ENCODE data around the gene NEB. TPM values are rescaled to one million over a fixed set of nuclear protein-coding genes. Genes with fewer than 3 reads are reported as not detected.

The NEB gene
- total RNA-seq: 1 to 10 TPM; 2.0 to 2.8 (median 2.6) TPM

DNA sequence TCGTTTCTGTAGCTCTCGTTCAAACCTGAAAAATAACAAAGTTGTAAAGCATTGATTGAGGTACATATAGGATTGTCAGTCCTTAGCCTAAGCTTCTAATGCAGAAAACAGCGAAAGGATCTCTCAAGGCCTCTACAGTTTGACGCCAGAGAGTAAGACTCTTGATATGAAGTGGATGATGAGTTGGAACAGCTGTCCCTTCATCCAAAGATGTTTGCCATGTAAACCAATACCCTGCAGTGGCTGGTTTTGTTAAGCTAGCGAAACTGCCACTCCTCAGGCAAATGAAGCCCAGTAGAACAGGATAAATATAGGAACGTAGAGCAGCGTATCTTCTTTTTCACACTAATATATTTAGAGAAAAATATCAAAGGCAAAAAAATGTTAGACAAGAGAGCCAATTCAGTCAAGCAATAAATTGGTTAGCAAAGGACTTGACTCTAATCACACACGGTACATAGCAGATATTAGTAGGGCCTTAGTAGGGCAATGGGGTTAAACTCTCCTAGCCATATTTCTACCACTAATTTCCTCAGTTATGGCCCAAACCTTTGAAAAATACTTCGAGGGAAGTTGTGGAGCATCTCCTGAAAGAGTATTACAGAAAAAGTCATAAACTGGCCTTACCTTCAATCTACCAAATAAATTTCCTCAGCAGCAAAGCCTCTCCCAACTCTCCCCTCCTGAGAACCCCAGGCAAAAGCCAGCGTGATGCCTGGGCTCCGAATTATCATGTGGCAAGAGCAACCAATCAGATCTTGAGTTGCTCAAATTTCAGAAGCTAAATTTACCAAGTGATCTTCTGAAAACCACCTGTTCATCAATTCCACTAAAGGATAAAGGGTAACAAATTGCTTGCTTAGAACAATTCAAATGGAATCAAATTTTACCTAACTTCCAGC, at the start of gene NEB:
Gene NEB, minus strand, starts transcription at position 706 of the 902 bp plus-strand sequence. CDS start 1,320 bp downstream, outside the sequence.
- no peak for TF ChIP-seq POLR2AphosphoS5 (IDR thresholded peaks at IDR 0.05)
- TF ChIP-seq, protein P1, sequence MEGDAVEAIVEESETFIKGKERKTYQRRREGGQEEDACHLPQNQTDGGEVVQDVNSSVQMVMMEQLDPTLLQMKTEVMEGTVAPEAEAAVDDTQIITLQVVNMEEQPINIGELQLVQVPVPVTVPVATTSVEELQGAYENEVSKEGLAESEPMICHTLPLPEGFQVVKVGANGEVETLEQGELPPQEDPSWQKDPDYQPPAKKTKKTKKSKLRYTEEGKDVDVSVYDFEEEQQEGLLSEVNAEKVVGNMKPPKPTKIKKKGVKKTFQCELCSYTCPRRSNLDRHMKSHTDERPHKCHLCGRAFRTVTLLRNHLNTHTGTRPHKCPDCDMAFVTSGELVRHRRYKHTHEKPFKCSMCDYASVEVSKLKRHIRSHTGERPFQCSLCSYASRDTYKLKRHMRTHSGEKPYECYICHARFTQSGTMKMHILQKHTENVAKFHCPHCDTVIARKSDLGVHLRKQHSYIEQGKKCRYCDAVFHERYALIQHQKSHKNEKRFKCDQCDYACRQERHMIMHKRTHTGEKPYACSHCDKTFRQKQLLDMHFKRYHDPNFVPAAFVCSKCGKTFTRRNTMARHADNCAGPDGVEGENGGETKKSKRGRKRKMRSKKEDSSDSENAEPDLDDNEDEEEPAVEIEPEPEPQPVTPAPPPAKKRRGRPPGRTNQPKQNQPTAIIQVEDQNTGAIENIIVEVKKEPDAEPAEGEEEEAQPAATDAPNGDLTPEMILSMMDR (IDR thresholded peaks at IDR 0.05): no peak
- no peak for TF ChIP-seq POLR2A (IDR thresholded peaks at IDR 0.05)
- peaks cover 0 to 1% of the 10 kb centered on the region in 2 donors for H3K9me3 ChIP-seq
- no peak for DNase-seq (ENCODE audit: low spot score in 2 of 2)
- intact Hi-C loops (cut with DNase I; ENCODE audit: low total_unique reads): no loop called here
- no peaks in the 10 kb centered on the region for H3K4me1 ChIP-seq
- H3K27me3 ChIP-seq: no peaks in the 10 kb centered on the region
- H3K4me3 ChIP-seq: no peak within 1 kb of the TSS
- no peak within 1 kb of the TSS for H3K27ac ChIP-seq
- H3K36me3 ChIP-seq: no peaks in the 10 kb centered on the region

DNA sequence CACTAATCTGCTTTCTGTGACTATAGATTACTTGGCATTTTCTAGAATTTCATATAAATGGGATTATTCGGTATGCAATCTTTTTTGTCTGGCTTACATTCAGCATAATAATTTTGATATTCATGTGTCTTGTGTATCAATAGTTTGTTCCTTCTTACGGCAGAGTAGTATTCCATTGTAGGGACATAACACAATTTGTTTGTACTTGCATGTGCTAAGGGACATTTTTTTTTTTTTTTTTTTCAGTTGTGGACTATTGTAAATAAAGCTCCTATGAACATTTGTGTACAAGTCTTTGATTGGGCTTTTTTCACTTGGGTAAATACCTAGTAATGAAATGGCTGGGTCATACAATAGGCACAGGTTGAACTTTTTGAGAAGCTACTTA, 48.9 kb upstream of the NEB start:
- TF ChIP-seq POLR2AphosphoS5 (IDR thresholded peaks at IDR 0.05): no peak
- TF ChIP-seq POLR2A (IDR thresholded peaks at IDR 0.05): no peak
- TF ChIP-seq, protein P1 (IDR thresholded peaks at IDR 0.05): no peak
- no peak for DNase-seq (ENCODE audit: low spot score in 2 of 2)
- H3K27ac ChIP-seq: no peak overlapping the region
- no peaks in the 10 kb centered on the region for H3K36me3 ChIP-seq
- no peaks in the 10 kb centered on the region for H3K9me3 ChIP-seq
- H3K27me3 ChIP-seq: no peaks in the 10 kb centered on the region
- intact Hi-C loops (cut with DNase I; ENCODE audit: low total_unique reads): no loop called here
- H3K4me3 ChIP-seq: no peak overlapping the region
- H3K4me1 ChIP-seq: no peaks in the 10 kb centered on the region

GRCh38 chr2:151782378-151783132, 48.3 kb upstream of the NEB start:
- TF ChIP-seq, protein P1 (IDR thresholded peaks at IDR 0.05): no peak
- TF ChIP-seq POLR2A (IDR thresholded peaks at IDR 0.05): no peak
- TF ChIP-seq POLR2AphosphoS5 (IDR thresholded peaks at IDR 0.05): no peak
- Histone ChIP-seq H3K4me3 (no peak overlapping the region), H3K36me3 (no peaks in the 10 kb centered on the region), H3K4me1 (no peaks in the 10 kb centered on the region), H3K9me3 (no peaks in the 10 kb centered on the region), H3K27me3 (no peaks in the 10 kb centered on the region), H3K27ac (no peak overlapping the region)
- DNase-seq (ENCODE audit: low spot score in 2 of 2): no peak
- intact Hi-C loops (cut with DNase I; ENCODE audit: low total_unique reads): no loop called here

- H3K9me3 ChIP-seq: no peaks in the 10 kb centered on the region
- no peaks in the 10 kb centered on the region for H3K27me3 ChIP-seq
- TF ChIP-seq POLR2AphosphoS5 (IDR thresholded peaks at IDR 0.05) (no peak), POLR2A (IDR thresholded peaks at IDR 0.05) (no peak)
- TF ChIP-seq, protein P1 (IDR thresholded peaks at IDR 0.05): no peak
- intact Hi-C loops (cut with DNase I; ENCODE audit: low total_unique reads): no loop called here
- no peak overlapping the region for H3K27ac ChIP-seq
- no peaks in the 10 kb centered on the region for H3K36me3 ChIP-seq
- H3K4me1 ChIP-seq: no peaks in the 10 kb centered on the region
- no peak for DNase-seq (ENCODE audit: low spot score in 2 of 2)
- no peak overlapping the region for H3K4me3 ChIP-seq
Measured at GRCh38 chr2:151781642-151782041, 47.4 kb upstream of the NEB start.

DNA sequence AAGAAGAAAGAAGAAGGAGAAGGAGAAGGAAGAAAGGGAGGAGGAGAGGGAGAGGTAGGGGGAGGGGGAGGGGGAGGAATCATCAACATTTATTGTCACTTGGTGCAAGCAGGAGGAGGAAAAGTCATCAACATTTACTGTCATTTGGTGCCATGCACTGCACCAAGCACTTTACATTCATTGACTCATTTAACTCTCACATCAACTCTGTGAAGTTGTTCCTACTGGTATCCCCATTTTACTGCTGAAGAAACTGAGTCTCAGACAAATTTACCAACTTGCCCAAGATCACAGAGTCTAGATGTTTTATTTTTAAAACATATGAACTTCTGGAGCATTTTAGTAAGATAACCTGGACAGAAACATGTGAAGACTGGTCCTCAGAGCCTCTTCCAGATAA, 46.7 kb upstream of the NEB start:
- intact Hi-C loops (cut with DNase I; ENCODE audit: low total_unique reads): no loop called here
- TF ChIP-seq POLR2A (IDR thresholded peaks at IDR 0.05): no peak
- no peak for TF ChIP-seq POLR2AphosphoS5 (IDR thresholded peaks at IDR 0.05)
- TF ChIP-seq, protein P1 (IDR thresholded peaks at IDR 0.05): no peak

More for the DNA sequence above, 46.7 kb upstream of the NEB start:
- Histone ChIP-seq H3K9me3 (no peaks in the 10 kb centered on the region), H3K27ac (no peak overlapping the region), H3K36me3 (no peaks in the 10 kb centered on the region), H3K27me3 (no peaks in the 10 kb centered on the region), H3K4me3 (no peak overlapping the region), H3K4me1 (no peaks in the 10 kb centered on the region)
- no peak for DNase-seq (ENCODE audit: low spot score in 2 of 2)
